Kidney (tissue), 14 donors: ENCODE results near the gene APLN. TPM values are rescaled to one million over a fixed set of nuclear protein-coding genes. Genes with fewer than 3 reads are reported as not detected.

Experiments
- DNase-seq, 5 donors: peaks; one replicate each; pipeline ENCODE4 v3.0.0-alpha.2; 2013 to 2020
- FAIRE-seq: peaks from 2 replicates; lab custom pipeline; 2012; peaks lifted over from hg19 to GRCh38; lab: Jason Lieb, UNC
- H3K27ac ChIP-seq, 2 donors: one replicate each; pipeline ENCODE4 v1.7.0; 2013; ENCODE audit warnings: low read depth in 2 of 2, low read length in 2 of 2, inconsistent platforms in 1 of 2
- H3K27me3 ChIP-seq: one replicate; pipeline ENCODE4 v1.7.1; 2013; ENCODE audit warnings: low read length, inconsistent platforms; ENCODE audit not compliant: control insufficient read depth, insufficient read depth
- H3K36me3 ChIP-seq, 3 donors: one replicate each; pipeline versions ENCODE4 v1.7.0 to v1.7.1; 2013; ENCODE audit warnings: low read length in 3 of 3, control low read depth in 1 of 3, inconsistent platforms in 1 of 3; ENCODE audit not compliant: insufficient read depth in 3 of 3, control insufficient read depth in 2 of 3
- H3K4me1 ChIP-seq, 3 donors: one replicate each; pipeline versions ENCODE4 v1.7.0 to v1.7.1; 2013; ENCODE audit warnings: low read length in 3 of 3, inconsistent platforms in 1 of 3, low read depth in 1 of 3; ENCODE audit not compliant: control insufficient read depth in 2 of 3, insufficient read depth in 2 of 3
- H3K4me3 ChIP-seq, 3 donors: one replicate each; pipeline versions ENCODE4 v1.7.0 to v1.8.1; 2013; ENCODE audit warnings: low read length in 3 of 3, control low read depth in 1 of 3, inconsistent platforms in 1 of 3
- H3K9ac ChIP-seq, 3 donors: one replicate each; pipeline versions ENCODE4 v1.7.0 to v1.7.1; 2013; ENCODE audit warnings: low read length in 3 of 3, control low read depth in 1 of 3, inconsistent platforms in 1 of 3
- H3K9me3 ChIP-seq, 3 donors: one replicate each; pipeline versions ENCODE4 v1.7.0 to v1.7.1; 2013; ENCODE audit warnings: low read length in 3 of 3, control low read depth in 1 of 3, inconsistent platforms in 1 of 3; ENCODE audit not compliant: control insufficient read depth in 2 of 3, insufficient read depth in 1 of 3
- intact Hi-C: fragments of 100-400 bp; cut with DNase I; formaldehyde crosslinking; loops from one replicate; pipeline ENCODE4 v1.11.1; 2022
- polyA plus RNA-seq: library from polyadenylated mRNA; stranded (reverse); fragments of 350-450 nt; fragmentation: Illumina TruSeq; extraction: RNeasy Lipid Tissue Mini Kit (QIAGEN cat#74804); gene quantifications from one replicate; pipeline ENCODE4 v1.2.3, GENCODE V29; 2014; ENCODE audit warnings: low read depth, low replicate concordance; ENCODE audit not compliant: insufficient read depth
- total RNA-seq: library from RNA; stranded (reverse); fragmentation: NEBNext Ultra II Directional; extraction: Animal tissue kit (Norgen Biotek cat#: 25700); gene quantifications from one replicate; pipeline ENCODE4 v1.2.1, GENCODE V29; 2021
- TF ChIP-seq, protein P1 (sequence below): IDR thresholded peaks from 3 replicates; pipeline ENCODE4 v1.5.1; 2012; ENCODE audit warnings: mild to moderate bottlenecking, moderate library complexity, borderline replicate concordance; ENCODE audit not compliant: insufficient read depth; ENCODE audit errors: extremely low read depth
- donor health status: control.
- donor health status: control.
- donor health status: control.
- donor health status: control.
- donor health status: control.
- donor health status: DM: yes; HTN: yes; CAD: no.
- donor health status: Normal renal cell carcinoma (clear cell type).

The APLN gene
- total and polyA plus RNA-seq, 2 donors from 2014 or later: 0.31 to 9.9 TPM

DNA sequence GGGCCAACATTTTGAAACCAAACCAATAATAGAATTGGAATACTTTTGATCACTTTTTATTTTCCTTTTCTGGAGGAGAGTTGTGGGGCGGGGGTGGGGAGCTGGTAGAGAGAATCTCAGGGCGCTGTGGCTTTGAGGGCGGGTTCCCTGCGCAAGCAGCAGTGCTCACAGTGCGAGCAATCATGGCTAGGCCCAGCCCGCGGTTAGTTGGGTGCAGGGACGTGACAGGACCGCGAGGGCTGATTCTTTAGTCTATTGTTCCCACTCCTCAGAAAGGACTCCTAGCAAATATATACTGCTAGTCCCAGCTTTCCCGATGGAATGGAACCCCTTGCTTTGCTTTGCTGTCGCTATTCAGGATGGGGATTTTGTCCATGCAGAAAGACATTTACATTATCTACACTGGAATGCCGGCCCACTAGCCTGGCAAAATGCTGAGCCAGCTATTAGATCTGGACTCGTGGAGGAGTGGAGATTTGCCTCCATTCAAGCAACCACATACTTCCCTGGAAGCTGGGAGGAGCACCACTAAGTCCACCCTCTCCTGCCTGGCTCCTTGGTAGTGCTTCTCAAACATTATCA lies 23.9 kb upstream of the APLN start:
- peak overlapping the region in 1 of 3 donors; percentile 67 for H3K4me3 ChIP-seq
- H3K27ac ChIP-seq: peak overlapping the region; percentile 17 to 71
- no peaks in the 10 kb centered on the region for H3K36me3 ChIP-seq
- TF ChIP-seq, protein P1, sequence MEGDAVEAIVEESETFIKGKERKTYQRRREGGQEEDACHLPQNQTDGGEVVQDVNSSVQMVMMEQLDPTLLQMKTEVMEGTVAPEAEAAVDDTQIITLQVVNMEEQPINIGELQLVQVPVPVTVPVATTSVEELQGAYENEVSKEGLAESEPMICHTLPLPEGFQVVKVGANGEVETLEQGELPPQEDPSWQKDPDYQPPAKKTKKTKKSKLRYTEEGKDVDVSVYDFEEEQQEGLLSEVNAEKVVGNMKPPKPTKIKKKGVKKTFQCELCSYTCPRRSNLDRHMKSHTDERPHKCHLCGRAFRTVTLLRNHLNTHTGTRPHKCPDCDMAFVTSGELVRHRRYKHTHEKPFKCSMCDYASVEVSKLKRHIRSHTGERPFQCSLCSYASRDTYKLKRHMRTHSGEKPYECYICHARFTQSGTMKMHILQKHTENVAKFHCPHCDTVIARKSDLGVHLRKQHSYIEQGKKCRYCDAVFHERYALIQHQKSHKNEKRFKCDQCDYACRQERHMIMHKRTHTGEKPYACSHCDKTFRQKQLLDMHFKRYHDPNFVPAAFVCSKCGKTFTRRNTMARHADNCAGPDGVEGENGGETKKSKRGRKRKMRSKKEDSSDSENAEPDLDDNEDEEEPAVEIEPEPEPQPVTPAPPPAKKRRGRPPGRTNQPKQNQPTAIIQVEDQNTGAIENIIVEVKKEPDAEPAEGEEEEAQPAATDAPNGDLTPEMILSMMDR: no peak
- intact Hi-C loops: no loop called here
- H3K9me3 ChIP-seq: no peaks in the 10 kb centered on the region
- DNase-seq (peak in 2 of 5 donors; percentile 15 to 24), FAIRE-seq (no peak)
- no peaks in the 10 kb centered on the region for H3K27me3 ChIP-seq
- H3K4me1 ChIP-seq: no peaks in the 10 kb centered on the region
- peak overlapping the region in 1 of 3 donors; percentile 46 for H3K9ac ChIP-seq

DNA sequence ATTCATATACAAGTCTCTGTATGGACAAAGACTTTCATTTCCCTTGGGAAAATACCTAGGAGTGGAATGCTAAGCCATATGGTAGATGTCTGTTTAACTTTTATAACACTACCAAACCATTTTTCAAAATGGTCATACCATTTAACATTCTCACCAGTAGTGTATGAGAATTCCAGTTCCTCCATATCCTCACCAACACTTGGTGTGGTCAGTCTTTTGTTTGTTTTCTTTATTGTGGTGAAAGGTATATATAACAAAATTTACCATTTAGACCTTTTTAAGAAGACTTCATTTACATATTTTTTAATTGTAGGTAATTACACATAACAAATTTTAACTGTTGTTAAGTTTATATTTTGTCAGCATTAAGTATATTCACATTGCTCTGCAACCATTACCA lies 12.7 kb upstream of the APLN start:
- DNase-seq: no peak
- Histone ChIP-seq H3K4me1 (no peaks in the 10 kb centered on the region), H3K9ac (no peak overlapping the region), H3K36me3 (no peaks in the 10 kb centered on the region), H3K27me3 (no peaks in the 10 kb centered on the region), H3K4me3 (no peak overlapping the region), H3K9me3 (no peaks in the 10 kb centered on the region), H3K27ac (no peak overlapping the region)
- FAIRE-seq: no peak
- TF ChIP-seq, protein P1: no peak
- intact Hi-C loops: no loop called here

DNA sequence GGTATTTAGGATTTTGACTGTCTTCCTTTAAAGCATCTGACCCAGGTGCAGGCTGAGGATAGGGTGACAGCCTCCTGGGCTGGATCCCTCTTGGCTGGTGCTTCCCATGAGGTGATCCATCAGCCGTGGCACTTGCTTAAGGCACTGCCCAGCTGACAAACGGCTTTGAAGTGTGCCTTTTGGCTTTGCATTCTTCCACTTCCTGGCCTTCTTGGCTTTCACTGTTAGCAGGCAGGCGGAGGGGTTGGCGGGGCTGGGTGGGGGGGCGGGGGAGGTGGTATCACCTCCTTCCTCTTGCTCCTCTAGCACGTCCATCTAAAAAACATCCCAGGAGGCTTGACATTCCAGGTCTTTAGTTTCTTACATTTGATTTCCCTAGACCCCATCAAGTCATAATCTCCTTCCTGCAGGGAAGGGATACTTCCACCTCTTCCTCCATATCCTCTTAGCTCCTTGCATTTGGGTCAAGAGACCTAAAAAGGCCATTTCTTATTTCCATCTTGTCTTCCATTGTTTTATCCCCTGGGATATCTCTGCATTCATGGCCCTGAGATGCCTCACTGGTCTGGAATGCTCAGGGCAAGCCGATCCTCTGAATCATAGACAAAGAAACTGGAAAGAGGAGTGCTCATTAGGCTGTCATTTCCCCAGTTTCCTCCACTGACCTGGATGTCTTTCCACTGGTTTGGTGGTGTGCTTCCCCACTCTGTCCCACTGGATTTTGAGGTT lies 11.3 kb upstream of the APLN start:
- intact Hi-C loops: no loop called here
- no peak for FAIRE-seq

More for the DNA sequence above, 11.3 kb upstream of the APLN start:
- DNase-seq: peak in 2 of 5 donors; percentile 35 to 45
- Histone ChIP-seq H3K36me3 (no peaks in the 10 kb centered on the region), H3K9ac (no peak overlapping the region), H3K4me1 (no peaks in the 10 kb centered on the region), H3K27me3 (no peaks in the 10 kb centered on the region), H3K4me3 (no peak overlapping the region), H3K9me3 (no peaks in the 10 kb centered on the region), H3K27ac (no peak overlapping the region)
- TF ChIP-seq, protein P1: no peak
